Endodermal cell (in vitro differentiated cells): ENCODE measurements around the gene PER2. TPM values are rescaled to one million over a fixed set of nuclear protein-coding genes. Genes with fewer than 3 reads are reported as not detected.

Experiments used
- DNase-seq: peaks from one replicate; pipeline ENCODE4 v3.0.0-alpha.2; 2017
- H3K27ac ChIP-seq: 2 replicates; pipeline ENCODE4 v1.5.1; 2013; ENCODE audit warnings: mild to moderate bottlenecking, low read depth, low read length, moderate library complexity
- H3K27me3 ChIP-seq: 2 replicates; pipeline ENCODE4 v1.6.1; 2013; ENCODE audit warnings: mild to moderate bottlenecking, low read length, moderate library complexity; ENCODE audit not compliant: insufficient read depth, control insufficient read depth, poor library complexity, severe bottlenecking
- H3K36me3 ChIP-seq: 2 replicates; pipeline ENCODE4 v1.7.0; 2013; ENCODE audit warnings: mild to moderate bottlenecking, low read length, moderate library complexity; ENCODE audit not compliant: control insufficient read depth, insufficient read depth
- H3K4me1 ChIP-seq: one replicate; pipeline ENCODE4 v1.7.0; 2013; ENCODE audit warnings: low read length; ENCODE audit not compliant: control insufficient read depth, insufficient read depth
- H3K4me3 ChIP-seq: 2 replicates; pipeline ENCODE4 v1.5.1; 2013; ENCODE audit warnings: mild to moderate bottlenecking, low read length, moderate library complexity
- H3K9ac ChIP-seq: 2 replicates; pipeline ENCODE4 v1.6.1; 2013; ENCODE audit warnings: mild to moderate bottlenecking, low read length, moderate library complexity; ENCODE audit not compliant: poor library complexity, severe bottlenecking; ENCODE audit errors: extremely low read depth
- H3K9me3 ChIP-seq: 2 replicates; pipeline ENCODE4 v1.6.1; 2013; ENCODE audit warnings: mild to moderate bottlenecking, low read length, moderate library complexity; ENCODE audit not compliant: control insufficient read depth
- H3K27ac Mint-ChIP-seq: 2 replicates; pipeline ENCODE4 v1.8.0; 2020; ENCODE audit warnings: mixed read lengths
- H3K27me3 Mint-ChIP-seq: 2 replicates; pipeline ENCODE4 v1.8.0; 2021; ENCODE audit warnings: mild to moderate bottlenecking, mixed read lengths; ENCODE audit not compliant: insufficient read depth
- H3K36me3 Mint-ChIP-seq: 2 replicates; pipeline ENCODE4 v1.8.0; 2020; ENCODE audit warnings: low read depth, mixed read lengths
- H3K4me1 Mint-ChIP-seq: 2 replicates; pipeline ENCODE4 v1.8.0; 2020; ENCODE audit warnings: mixed read lengths
- H3K4me3 Mint-ChIP-seq: 2 replicates; pipeline ENCODE4 v1.8.0; 2020; ENCODE audit warnings: mild to moderate bottlenecking, moderate library complexity, mixed read lengths
- H3K9me3 Mint-ChIP-seq: 2 replicates; pipeline ENCODE4 v1.8.0; 2020; ENCODE audit warnings: mild to moderate bottlenecking, mixed read lengths
- WGBS, 2 experiments: methylation state at CpG; one replicate each; pipeline versions ENCODE4 v1.1.5 to v1.1.7; 2013; ENCODE audit warnings: missing lambda C conversion rate in 2 of 2, mixed read lengths in 1 of 2; ENCODE audit not compliant: insufficient coverage in 1 of 2, insufficient read length in 1 of 2; 5-methylcytosine and 5-hydroxymethylcytosine counted together
- total RNA-seq, 2 donors: library from RNA; stranded (reverse); fragmentation: NEBNext Ultra II Directional in 1 of 2; extraction: Animal tissue kit (Norgen Biotek cat#: 25700) in 1 of 2; gene quantifications; 2 replicates in 1 of 2; 3 replicates in 1 of 2; pipeline ENCODE4 v1.2.1, GENCODE V29; 2021
- TF ChIP-seq, protein P1 (sequence below): fragments of 200-600 bp; sonication (generic); conservative IDR thresholded peaks from 2 replicates; pipeline ENCODE4 v1.5.0; 2021; ENCODE audit warnings: antibody characterized with exemption, mild to moderate bottlenecking

The PER2 gene
- total RNA-seq, 2 donors from 2014 or later: 9.7 to 13.5 TPM

DNA sequence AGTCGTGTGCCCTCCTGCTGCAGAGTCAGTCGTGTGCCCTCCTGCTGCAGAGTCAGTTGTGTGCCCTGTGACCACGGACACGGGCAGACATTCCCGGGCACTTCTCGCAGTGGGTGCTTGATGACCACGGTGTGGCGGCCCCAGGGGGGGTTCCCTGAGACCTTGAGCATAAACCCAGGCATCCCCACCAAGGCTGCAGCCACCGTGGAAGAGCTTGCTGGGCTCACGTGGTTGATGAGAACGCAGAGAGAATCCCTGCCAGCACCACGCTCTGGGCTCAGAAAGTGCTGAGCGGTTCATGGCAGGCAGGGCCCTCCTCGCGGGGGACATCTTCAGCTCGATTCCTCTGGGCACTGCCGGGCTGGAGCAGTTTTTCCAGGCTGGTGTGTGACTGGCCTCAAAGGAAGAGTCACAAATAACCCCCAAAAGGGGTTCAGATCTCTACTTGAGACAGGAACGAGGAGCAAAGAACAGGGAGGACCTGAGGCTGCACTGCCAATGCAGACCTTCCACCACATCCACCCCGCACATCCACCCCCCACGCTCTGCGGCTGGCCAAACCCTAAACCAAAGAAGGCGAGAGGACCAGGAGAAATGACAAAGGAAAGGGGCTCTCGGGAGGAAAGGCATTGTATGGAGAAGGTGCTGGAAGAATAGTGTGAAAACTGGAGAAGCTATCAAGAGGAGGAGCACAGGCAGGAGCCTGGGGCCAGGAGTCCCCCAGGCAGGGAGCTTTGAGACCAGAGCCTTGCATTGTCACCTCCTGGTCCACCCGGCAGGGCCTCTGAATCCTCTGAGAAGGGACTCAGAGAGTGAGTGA lies 8.4 kb upstream of the PER2 start:
- Mint-ChIP-seq H3K9me3 (no peaks in the 10 kb centered on the region), H3K4me1 (peaks cover 17% of the 10 kb centered on the region), H3K27ac (peak overlapping the region; percentile 13), H3K36me3 (no peaks in the 10 kb centered on the region), H3K4me3 (no peak overlapping the region), H3K27me3 (peaks cover 9% of the 10 kb centered on the region)
- DNase-seq: peak; percentile 63
- Histone ChIP-seq H3K9me3 (no peaks in the 10 kb centered on the region), H3K9ac (no peak overlapping the region), H3K4me3 (no peak overlapping the region), H3K27ac (no peak overlapping the region), H3K36me3 (no peaks in the 10 kb centered on the region), H3K27me3 (no peaks in the 10 kb centered on the region), H3K4me1 (peaks cover 10% of the 10 kb centered on the region)
- TF ChIP-seq, protein P1, sequence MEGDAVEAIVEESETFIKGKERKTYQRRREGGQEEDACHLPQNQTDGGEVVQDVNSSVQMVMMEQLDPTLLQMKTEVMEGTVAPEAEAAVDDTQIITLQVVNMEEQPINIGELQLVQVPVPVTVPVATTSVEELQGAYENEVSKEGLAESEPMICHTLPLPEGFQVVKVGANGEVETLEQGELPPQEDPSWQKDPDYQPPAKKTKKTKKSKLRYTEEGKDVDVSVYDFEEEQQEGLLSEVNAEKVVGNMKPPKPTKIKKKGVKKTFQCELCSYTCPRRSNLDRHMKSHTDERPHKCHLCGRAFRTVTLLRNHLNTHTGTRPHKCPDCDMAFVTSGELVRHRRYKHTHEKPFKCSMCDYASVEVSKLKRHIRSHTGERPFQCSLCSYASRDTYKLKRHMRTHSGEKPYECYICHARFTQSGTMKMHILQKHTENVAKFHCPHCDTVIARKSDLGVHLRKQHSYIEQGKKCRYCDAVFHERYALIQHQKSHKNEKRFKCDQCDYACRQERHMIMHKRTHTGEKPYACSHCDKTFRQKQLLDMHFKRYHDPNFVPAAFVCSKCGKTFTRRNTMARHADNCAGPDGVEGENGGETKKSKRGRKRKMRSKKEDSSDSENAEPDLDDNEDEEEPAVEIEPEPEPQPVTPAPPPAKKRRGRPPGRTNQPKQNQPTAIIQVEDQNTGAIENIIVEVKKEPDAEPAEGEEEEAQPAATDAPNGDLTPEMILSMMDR: no peak
- 82 to 89% methylated on average over 6 to 24 of the region's 24 CpGs for WGBS, 2 experiments

DNA sequence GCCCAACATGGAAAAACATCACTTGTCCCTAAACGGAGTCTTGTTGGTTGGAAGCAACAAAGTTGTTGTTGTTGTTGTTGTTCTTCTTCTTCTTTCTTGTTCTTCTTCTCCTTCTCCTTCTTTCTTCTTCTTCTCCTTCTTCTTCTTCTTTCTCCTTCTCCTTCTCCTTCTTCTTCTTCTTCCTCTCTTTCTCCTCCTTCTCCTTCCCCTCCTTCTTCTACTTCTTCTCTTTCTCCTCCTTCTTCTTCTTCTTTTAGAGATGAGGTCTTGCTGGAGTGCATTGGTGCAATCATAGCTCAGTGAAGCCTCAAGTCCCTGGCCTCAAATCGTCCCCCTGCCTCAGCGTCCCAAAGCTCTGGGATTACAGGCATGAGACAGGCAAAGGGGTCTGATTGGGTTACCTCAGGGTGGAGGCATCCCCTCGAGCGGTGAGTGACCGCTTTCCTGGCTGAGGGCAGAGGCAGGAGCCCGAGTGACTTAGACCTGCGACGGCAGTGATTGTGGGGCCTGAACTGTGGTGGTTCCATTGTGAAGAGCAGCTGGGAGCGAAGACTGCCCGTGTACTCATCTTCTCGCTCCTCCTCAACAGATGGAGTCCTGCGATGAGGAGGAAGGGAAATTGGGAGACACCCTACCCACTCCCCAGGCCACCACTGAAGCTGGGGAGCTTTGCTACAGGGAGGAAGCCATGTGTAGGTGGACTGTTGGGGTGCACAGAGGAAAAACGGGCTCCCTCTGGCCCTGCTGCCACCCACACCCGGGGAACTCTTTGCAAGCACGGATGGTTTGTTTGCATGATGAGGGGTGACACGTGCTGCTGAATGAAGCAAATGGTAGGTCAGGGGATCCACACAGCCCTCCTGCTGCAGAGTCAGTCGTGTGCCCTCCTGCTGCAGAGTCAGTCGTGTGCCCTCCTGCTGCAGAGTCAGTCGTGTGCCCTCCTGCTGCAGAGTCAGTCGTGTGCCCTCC lies 7.0 kb upstream of the PER2 start:
- H3K27me3 ChIP-seq: no peaks in the 10 kb centered on the region
- H3K4me1 ChIP-seq: peaks cover 15% of the 10 kb centered on the region
- Mint-ChIP-seq H3K27me3 (peaks cover 9% of the 10 kb centered on the region), H3K36me3 (no peaks in the 10 kb centered on the region), H3K27ac (no peak overlapping the region), H3K4me1 (peaks cover 22% of the 10 kb centered on the region), H3K4me3 (no peak overlapping the region), H3K9me3 (no peaks in the 10 kb centered on the region)
- H3K9ac ChIP-seq: no peak overlapping the region
- no peak for DNase-seq
- no peaks in the 10 kb centered on the region for H3K36me3 ChIP-seq
- no peaks in the 10 kb centered on the region for H3K9me3 ChIP-seq
- no peak overlapping the region for H3K4me3 ChIP-seq
- TF ChIP-seq, protein P1: no peak
- H3K27ac ChIP-seq: no peak overlapping the region
- WGBS, 2 experiments: 92 to 100% methylated on average over 2 to 18 of the region's 21 CpGs

DNA sequence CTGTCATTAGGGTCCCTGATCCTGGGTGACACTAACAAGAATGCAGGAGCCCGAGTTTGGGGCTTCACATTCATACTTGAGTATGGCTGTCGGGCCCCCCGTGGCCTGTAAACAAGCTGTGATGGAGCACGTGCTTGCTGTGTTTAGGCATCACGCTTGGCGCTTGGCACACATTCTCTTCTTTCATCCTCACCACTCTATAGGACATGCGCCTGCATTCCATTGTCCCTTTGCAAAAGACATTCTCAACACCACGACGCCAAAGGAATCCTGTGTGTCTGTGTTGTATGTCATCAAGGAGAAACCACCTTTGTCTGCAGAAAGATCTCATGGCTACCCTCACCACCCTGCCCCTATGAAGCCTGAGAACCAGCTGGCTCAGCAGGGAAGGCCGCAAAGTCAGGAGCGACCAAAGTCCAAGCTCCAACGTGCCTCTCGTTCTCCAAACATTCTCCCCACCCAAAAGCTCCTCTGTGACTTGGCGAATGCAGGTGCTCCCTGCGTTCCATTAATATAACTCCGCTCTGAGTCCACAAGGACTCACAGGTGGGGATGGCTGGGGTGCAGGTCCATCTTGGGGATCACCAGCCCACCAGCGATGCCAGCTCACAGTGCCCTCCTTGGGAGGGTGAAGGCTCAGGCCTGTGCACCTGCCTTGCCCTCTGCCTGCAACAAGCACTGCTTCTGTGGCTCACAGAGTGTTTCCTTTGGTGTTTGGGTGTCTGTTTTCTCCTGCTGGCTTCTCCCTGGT lies 6.2 kb upstream of the PER2 start:
- Histone ChIP-seq H3K36me3 (no peaks in the 10 kb centered on the region), H3K9me3 (no peaks in the 10 kb centered on the region), H3K4me3 (no peak overlapping the region), H3K27me3 (no peaks in the 10 kb centered on the region), H3K9ac (no peak overlapping the region), H3K4me1 (peaks cover 19% of the 10 kb centered on the region), H3K27ac (no peak overlapping the region)
- H3K27me3 Mint-ChIP-seq: peaks cover 9% of the 10 kb centered on the region
- no peak overlapping the region for H3K27ac Mint-ChIP-seq
- no peak for DNase-seq
- no peaks in the 10 kb centered on the region for H3K36me3 Mint-ChIP-seq
- TF ChIP-seq, protein P1: no peak
- H3K9me3 Mint-ChIP-seq: no peaks in the 10 kb centered on the region
- H3K4me1 Mint-ChIP-seq: peaks cover 27% of the 10 kb centered on the region
- no peak overlapping the region for H3K4me3 Mint-ChIP-seq
- 83 to 93% methylated on average over 11 to 17 of the region's 17 CpGs for WGBS, 2 experiments
